HL-60/S4 treated with retinoic acid at 250 ng/mL for 4 days and 3 days (cell line): Measurements from ENCODE around the gene ASB7.
"Not testable (repeated sequence)": the region's sequence is repeated elsewhere in the genome, so short reads cannot be mapped to it uniquely, and the experiment has no call there.

ENCODE experiments used
- in situ Hi-C: fragments of 300-500 bp; cut with MboI; formaldehyde crosslinking; loops from 2 replicates; pipeline ENCODE4 v1.7.0; 2022; ENCODE audit warnings: low sequenced_read_pairs

Gene ASB7

GRCh38 chr15:100645671-100646070 lies 43.3 kb downstream of the ASB7 start:
- in situ Hi-C loops: loop anchor here (25.0 kb wide), 1 partner anchor 617 kb away; the partner anchor contains the start of gene CHSY1

DNA sequence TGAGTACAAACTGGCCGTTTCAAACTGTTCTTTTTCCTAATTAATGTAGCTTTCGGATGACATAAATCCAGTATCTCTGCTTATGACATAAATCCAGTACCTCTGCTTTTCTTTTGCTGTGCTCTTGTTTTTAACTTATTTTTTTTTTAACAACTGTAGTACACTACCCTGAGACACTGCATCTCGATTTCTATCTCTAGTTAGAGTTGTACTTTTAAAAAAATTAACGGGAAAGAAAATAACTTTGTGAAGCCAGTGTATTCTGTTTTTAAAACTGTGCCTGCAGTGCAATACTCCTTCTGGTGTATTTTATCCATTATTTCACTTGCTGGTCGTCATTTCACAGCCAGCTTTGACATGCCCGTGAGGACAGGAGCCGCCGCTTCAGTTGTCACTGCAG lies 46.6 kb downstream of the ASB7 start:
- in situ Hi-C loops: loop anchor here (25.0 kb wide), 1 partner anchor 613 kb away; the partner anchor contains the start of gene CHSY1

GRCh38 chr15:100650685-100651084 lies 48.3 kb downstream of the ASB7 start:
- in situ Hi-C loops: no loop called here

DNA sequence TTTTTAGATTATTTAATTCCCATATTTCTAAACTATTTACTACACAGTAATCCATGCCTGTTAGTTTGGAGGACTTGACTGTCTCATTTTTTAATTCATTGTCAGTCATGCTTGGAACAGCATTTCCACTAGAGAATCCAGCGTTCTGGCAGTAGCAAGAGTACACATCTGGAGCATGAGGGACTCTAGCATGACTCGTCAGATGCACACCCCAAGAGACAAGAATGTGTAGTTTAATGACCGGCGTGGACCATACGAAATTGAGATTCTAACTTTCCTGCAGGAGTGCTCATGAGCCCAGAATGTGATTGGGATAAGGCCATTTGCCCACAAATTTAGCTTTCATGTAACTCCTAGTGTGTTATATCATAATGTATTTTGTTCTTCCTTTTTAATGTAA lies 48.9 kb downstream of the ASB7 start:
- in situ Hi-C loops: no loop called here

DNA sequence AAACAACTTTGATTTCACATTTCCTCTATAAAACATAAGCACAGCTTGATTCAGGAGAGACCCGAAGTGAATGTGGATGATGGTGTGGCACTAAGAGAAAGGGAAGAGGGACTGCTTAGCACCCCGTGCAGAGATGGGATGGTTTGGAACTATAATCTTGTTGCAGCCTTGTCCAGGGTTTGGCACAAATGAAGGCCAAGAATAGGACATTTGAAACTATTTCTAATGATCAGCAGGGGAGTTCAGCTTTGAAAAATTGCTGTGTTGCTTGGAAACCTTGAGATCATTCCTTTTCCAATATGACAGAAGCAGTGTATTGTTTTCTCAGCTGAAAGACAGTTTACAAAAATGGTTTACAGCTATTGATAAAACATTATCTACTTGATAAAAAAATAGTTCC lies 49.7 kb downstream of the ASB7 start:
- in situ Hi-C loops: no loop called here

DNA sequence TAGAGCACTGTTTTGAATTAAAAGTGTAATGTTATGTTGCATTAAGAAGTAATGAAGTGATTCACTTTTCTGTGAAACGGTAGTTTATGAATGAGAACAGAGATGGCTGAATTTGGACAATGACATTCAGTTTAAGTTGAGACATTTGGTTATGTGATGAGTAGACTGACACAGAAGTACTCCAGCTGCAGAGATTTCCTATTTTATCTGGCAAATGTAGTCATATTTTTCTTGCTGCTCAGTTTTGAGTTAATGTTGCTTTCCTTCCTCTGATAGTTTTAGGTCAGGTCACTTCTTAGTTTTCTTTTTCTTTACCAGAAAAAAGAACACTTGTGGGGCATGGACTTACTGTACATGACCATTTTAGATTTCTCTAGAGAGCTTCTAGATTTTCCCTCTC lies 51.2 kb downstream of the ASB7 start:
- in situ Hi-C loops: no loop called here

- in situ Hi-C loops: no loop called here
Measured at GRCh38 chr15:100658895-100659294, 56.5 kb downstream of the ASB7 start.

DNA sequence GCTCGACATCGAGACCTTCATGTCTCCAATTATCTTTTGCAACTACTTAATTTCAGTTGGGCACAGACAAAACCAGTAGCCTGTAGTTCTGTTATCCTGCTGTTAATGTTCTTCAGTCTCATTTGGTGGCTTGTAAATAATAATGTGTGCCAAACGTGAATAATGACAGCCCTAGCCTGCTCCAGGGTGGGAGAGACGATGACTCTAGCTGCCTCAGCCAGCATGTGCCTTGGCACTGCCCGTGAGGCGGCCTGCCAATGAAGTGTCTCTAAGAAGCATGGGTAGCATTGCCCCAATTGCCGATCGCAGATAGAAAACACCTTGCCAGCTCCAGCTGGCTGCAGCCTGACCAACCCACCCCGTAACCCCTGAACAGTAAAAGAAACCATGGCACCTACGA lies 58.8 kb downstream of the ASB7 start:
- in situ Hi-C loops: no loop called here

GRCh38 chr15:100663086-100663914 lies 60.9 kb downstream of the ASB7 start:
- in situ Hi-C loops: no loop called here

DNA sequence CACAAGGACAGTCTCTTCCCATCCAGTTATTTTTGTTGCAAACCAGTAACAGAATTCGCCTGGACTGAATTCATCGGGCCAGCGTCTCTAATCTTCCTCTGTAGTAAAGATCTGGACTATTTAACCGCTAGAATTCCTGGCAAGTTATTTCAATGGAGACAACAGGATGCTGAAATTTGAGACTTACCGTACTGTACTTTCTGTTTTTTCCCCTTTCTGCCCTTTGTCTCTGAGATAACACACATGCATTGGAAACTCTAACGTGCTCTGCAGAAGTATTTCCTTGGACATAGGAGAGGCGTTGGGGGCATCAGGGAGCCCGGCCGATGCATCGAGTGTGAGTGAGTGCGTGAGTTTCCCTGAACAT lies 61.5 kb downstream of the ASB7 start:
- in situ Hi-C loops: no loop called here

DNA sequence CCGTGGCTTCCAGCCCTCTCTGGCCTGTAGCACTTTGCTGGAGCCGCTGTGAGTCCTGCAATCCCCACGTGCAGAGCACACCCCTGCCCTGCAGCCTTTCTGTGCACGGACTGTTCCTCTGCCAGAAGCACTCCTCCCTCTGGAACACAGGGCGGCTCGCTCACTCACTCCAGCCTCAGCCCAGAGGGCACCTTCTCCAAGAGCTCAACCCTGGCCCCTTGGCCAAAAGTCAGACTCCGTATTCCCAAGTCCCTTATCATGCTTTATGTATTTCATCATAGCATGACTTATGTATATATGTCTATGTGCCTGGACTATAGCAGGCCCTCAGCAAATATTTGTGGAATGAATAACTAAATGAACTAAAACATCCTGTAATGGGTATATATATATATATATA lies 63.2 kb downstream of the ASB7 start:
- in situ Hi-C loops: no loop called here

DNA sequence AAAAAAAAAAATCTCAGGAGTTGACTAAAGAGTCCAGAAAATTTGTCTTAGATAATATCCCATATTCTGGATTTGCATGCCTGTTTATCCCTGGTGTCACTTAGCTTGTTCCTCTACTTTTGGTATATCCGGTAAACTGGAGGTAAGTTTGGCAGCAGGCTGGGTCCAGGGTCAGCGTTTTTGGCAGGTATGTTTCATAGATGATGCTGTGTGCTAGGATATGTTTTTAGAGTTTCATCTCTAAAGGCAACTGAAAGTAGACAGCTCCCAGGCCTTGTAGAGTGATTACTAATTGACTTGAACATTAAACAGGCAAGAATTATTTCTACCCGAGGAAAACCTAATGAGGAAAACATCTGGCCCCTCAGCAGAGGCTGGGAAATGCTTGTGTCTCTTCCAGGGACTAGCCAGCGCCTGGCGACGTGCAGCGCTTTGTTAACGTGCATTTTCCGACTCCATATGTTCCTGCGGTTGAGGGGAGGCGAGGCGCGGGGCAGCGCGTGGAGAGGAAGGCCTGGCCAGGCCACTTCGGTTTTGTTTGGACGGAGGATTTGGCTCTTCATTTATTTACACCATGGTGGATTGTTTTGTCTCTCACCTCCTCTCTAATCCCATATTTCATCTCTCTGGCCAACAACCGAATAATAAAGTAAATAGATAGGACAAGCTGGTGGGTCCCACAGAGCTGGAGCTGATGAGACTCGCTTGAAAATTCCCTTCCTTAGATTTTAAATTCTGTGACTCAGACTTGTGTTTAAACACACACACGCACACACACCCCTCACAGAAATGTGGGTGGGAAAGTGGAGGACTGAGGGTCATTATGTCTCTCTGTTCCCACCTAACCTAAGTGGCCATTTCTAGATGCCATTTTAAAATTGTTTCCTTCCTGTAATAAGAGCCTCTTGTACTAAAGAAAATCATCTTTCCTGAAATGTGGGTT lies 65.3 kb downstream of the ASB7 start:
- in situ Hi-C loops: no loop called here

DNA sequence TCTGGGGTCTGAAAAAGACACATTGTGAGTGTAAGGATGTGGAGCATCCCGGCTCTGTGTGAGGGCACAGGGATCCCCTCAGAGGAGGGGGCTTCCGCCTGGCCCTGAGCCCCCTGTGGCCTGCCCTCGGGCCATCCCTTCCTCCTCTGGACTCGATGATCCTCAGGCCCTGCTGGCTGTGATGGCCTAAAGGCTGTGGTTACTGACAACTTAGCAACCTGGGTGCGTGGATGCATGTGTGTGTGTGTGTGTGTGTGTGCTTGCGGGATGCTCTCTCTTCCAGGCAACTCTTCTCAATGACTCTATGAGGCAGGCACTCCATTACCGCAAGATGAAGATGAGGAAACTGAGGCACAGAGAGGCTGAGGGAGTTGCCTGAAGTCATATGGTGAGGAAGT lies 66.0 kb downstream of the ASB7 start:
- in situ Hi-C loops: no loop called here

DNA sequence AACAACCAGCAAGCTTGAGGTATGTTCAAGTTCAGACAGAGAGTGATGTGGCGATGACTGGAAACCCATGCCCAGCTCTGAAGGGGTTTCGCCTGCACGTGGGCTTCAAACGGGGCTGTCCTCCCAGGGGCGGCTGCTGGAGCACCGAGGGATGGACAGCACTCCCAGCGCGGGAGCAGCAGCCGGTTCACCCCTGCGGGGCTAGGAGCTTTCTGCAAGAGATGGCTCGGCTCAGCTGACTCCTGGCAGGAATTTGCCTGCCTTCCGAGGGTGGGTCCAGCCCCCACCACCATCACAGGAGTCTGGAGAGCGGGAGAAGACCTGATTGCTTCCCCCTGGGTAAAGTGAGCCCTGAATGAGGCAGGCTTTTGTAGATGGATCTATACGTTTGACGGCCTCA lies 66.9 kb downstream of the ASB7 start:
- in situ Hi-C loops: no loop called here

DNA sequence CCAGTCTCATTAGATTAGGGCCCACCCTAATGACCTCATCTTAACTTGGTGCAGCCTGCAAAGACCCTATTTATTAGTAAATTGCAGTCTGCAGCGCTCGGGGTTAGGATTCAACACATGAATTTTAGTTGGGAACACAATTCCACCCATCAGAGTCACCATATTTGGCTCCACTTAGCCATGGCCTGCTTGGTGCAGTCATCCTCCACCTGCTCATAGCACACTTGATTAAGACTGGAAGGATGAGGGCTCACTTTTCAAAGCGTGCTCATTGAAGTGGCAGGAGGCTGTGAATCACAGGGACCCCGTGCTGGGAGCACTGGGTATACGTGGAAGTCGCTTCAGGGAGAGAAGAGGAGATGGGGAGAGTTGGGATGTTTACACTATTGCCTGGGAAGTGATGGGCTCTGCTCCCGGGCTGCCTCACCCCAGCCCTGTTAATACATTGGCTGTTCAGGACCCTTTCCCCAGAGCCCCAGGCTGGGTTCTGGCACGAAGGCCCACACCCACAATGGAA lies 68.2 kb downstream of the ASB7 start:
- in situ Hi-C loops: no loop called here

DNA sequence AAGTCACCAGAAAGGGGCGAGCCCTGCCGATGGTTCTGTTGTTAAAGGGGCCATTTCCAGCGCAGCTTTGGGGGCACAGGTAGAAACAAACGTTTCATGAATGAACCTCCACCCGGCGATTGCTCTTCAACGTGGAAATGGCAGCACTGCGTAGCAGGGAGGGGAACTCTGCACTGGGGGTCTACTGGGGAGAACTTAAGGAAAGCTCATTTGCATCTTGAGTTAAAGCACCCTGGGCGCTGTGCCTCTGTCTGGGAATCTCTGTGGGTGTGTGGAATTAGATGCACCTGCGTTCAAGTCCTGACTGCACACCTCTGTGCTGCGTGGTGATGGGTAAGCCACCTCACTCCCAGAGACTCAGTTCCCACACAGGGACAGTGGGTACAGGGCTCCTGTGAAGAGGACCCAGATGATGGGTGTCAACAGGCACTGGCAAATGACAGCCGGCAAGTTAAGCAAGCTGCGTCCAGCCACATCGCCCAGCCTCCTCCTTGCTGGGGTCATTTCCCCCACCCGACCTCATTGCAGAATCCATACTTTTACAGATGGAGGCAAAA lies 68.8 kb downstream of the ASB7 start:
- in situ Hi-C loops: no loop called here

GRCh38 chr15:100671858-100672543 lies 69.6 kb downstream of the ASB7 start:
- in situ Hi-C loops: no loop called here

DNA sequence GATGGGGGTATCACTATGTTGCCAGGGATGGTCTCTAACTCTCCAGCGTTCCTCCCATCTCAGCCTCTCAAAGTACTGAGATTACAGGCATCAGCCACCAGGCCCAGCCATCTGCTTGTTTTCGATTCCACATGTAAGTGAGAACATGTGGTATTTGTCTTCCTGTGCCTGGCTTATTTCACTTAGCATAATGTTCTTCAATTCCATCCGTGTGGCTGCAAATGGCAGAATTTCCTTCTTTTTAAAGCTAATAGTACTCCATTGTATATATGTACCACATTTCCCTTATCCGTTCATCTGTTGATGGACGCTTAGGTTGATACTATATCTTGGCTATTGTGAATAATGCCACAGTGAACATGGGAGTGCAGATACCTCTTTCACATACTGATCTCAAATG lies 70.6 kb downstream of the ASB7 start:
- in situ Hi-C loops: no loop called here

- in situ Hi-C loops: not testable (repeated sequence)
Measured at GRCh38 chr15:100679151-100679550, 76.8 kb downstream of the ASB7 start.

- in situ Hi-C loops: no loop called here
Measured at GRCh38 chr15:100680726-100681125, 78.3 kb downstream of the ASB7 start.

- in situ Hi-C loops: no loop called here
Measured at GRCh38 chr15:100681335-100681746, 79.0 kb downstream of the ASB7 start.
